Thyroid gland (tissue), 4 donors: ENCODE data around the gene FHOD3. TPM values are rescaled to one million over a fixed set of nuclear protein-coding genes. Genes with fewer than 3 reads are reported as not detected.
A peak's percentile ranks its signal among the peaks of the same experiment; 100 is the strongest.

Experiments
- DNase-seq, 2 donors: peaks; one replicate each; pipeline ENCODE4 v3.0.0-alpha.2; 2019
- H3K27ac ChIP-seq, 3 donors: fragments of 200-600 bp; sonication (generic); 1 replicate in 2 of 3; 2 replicates in 1 of 3; pipeline ENCODE4 v1.5.1; 2016 to 2019; ENCODE audit warnings: mild to moderate bottlenecking in 1 of 3, moderate library complexity in 1 of 3
- H3K27me3 ChIP-seq: fragments of 200-600 bp; sonication (generic); one replicate; pipeline ENCODE4 v1.5.1; 2019
- H3K36me3 ChIP-seq, 2 donors: fragments of 200-600 bp; sonication (generic); one replicate each; pipeline ENCODE4 v1.5.1; 2016 to 2019
- H3K4me1 ChIP-seq, 2 donors: fragments of 200-600 bp; sonication (generic); one replicate each; pipeline ENCODE4 v1.5.1; 2017 to 2019
- H3K4me3 ChIP-seq, 3 donors: fragments of 200-600 bp; sonication (generic); replicated peaks in 1 of 3; 1 replicate in 2 of 3; 2 replicates in 1 of 3; pipeline ENCODE4 v1.5.1; 2016; ENCODE audit warnings: mild to moderate bottlenecking in 1 of 3
- H3K9me3 ChIP-seq: fragments of 200-600 bp; sonication (generic); one replicate; pipeline ENCODE4 v1.5.1; 2017
- POLR2A ChIP-seq, 2 donors: fragments of 450-650 bp; IDR thresholded peaks; one replicate each; pipeline ENCODE4 v1.6.1; 2017; ENCODE audit warnings: antibody characterized with exemption in 2 of 2, mild to moderate bottlenecking in 2 of 2, moderate library complexity in 1 of 2
- WGBS, 2 donors: methylation state at CpG; one replicate each; pipeline ENCODE4 v1.1.5; 2017; 5-methylcytosine and 5-hydroxymethylcytosine counted together
- intact Hi-C: fragments of 100-400 bp; cut with DNase I; formaldehyde crosslinking; loops from one replicate; pipeline ENCODE4 v1.15.1; 2023
- total RNA-seq, 4 donors: library from RNA; depleted of rRNA; stranded (reverse); fragments of >200 nt; gene quantifications; one replicate each; pipeline ENCODE4 v1.2.3, GENCODE V29; 2016
- TF ChIP-seq, protein P1 (sequence below), 6 experiments: fragments of 200-600 bp in 3 of 6; fragments of 450-650 bp in 3 of 6; sonication (generic) in 3 of 6; IDR thresholded peaks; one replicate each; pipeline ENCODE4 v1.5.1; 2016 to 2019; ENCODE audit warnings: antibody characterized with exemption in 6 of 6, mild to moderate bottlenecking in 2 of 6, inconsistent platforms in 1 of 6, moderate library complexity in 1 of 6

The FHOD3 gene
- total RNA-seq, 4 donors from 2014 or later = 1.6 to 6.9 (median 4.8) TPM

- intact Hi-C loops = no loop called here
- DNase-seq = no peak
- Histone ChIP-seq H3K36me3 (no peaks in the 10 kb centered on the region), H3K27me3 (no peaks in the 10 kb centered on the region), H3K9me3 (no peaks in the 10 kb centered on the region), H3K4me1 (no peaks in the 10 kb centered on the region), H3K27ac (no peak overlapping the region), H3K4me3 (no peak overlapping the region)
- TF ChIP-seq POLR2A (IDR thresholded peaks at IDR 0.05) = no peak
- TF ChIP-seq, protein P1, sequence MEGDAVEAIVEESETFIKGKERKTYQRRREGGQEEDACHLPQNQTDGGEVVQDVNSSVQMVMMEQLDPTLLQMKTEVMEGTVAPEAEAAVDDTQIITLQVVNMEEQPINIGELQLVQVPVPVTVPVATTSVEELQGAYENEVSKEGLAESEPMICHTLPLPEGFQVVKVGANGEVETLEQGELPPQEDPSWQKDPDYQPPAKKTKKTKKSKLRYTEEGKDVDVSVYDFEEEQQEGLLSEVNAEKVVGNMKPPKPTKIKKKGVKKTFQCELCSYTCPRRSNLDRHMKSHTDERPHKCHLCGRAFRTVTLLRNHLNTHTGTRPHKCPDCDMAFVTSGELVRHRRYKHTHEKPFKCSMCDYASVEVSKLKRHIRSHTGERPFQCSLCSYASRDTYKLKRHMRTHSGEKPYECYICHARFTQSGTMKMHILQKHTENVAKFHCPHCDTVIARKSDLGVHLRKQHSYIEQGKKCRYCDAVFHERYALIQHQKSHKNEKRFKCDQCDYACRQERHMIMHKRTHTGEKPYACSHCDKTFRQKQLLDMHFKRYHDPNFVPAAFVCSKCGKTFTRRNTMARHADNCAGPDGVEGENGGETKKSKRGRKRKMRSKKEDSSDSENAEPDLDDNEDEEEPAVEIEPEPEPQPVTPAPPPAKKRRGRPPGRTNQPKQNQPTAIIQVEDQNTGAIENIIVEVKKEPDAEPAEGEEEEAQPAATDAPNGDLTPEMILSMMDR (IDR thresholded peaks at IDR 0.05) = no peak
- 90 to 93% methylated on average over 25 of the region's 25 CpGs for WGBS, 2 donors
Measured at GRCh38 chr18:36745219-36745975, 447.9 kb downstream of the FHOD3 start.

- no peaks in the 10 kb centered on the region for H3K9me3 ChIP-seq
- TF ChIP-seq, protein P1 (IDR thresholded peaks at IDR 0.05) = no peak
- no peak for TF ChIP-seq POLR2A (IDR thresholded peaks at IDR 0.05)
- no peak for DNase-seq
- WGBS, 2 donors = 73 to 80% methylated on average over 3 of the region's 3 CpGs
- H3K27ac ChIP-seq = no peak overlapping the region
- H3K27me3 ChIP-seq = no peaks in the 10 kb centered on the region
- no peak overlapping the region for H3K4me3 ChIP-seq
- intact Hi-C loops = loop anchor here (10.0 kb wide), 1 partner anchor 658 kb away; no protein-coding TSS in a partner anchor
- no peaks in the 10 kb centered on the region for H3K4me1 ChIP-seq
- H3K36me3 ChIP-seq = no peaks in the 10 kb centered on the region
Measured at GRCh38 chr18:36752929-36753865, 455.7 kb downstream of the FHOD3 start.

GRCh38 chr18:36756242-36756641 lies 458.7 kb downstream of the FHOD3 start:
- no peak overlapping the region for H3K4me3 ChIP-seq
- H3K36me3 ChIP-seq = no peaks in the 10 kb centered on the region
- H3K27ac ChIP-seq = no peak overlapping the region
- 85 to 89% methylated on average over 4 of the region's 4 CpGs for WGBS, 2 donors
- no peaks in the 10 kb centered on the region for H3K4me1 ChIP-seq
- no peaks in the 10 kb centered on the region for H3K9me3 ChIP-seq
- TF ChIP-seq POLR2A (IDR thresholded peaks at IDR 0.05) = no peak
- TF ChIP-seq, protein P1 (IDR thresholded peaks at IDR 0.05) = no peak
- no peak for DNase-seq
- no peaks in the 10 kb centered on the region for H3K27me3 ChIP-seq
- intact Hi-C loops = loop anchor here (10.0 kb wide), 1 partner anchor 661 kb away; no protein-coding TSS in a partner anchor

GRCh38 chr18:36757081-36757480 lies 459.6 kb downstream of the FHOD3 start:
- intact Hi-C loops = loop anchor here (10.0 kb wide), 1 partner anchor 662 kb away; no protein-coding TSS in a partner anchor
- H3K4me1 ChIP-seq = no peaks in the 10 kb centered on the region
- no peaks in the 10 kb centered on the region for H3K9me3 ChIP-seq
- 11 to 19% methylated on average over 1 of the region's 1 CpG for WGBS, 2 donors
- no peak overlapping the region for H3K4me3 ChIP-seq
- H3K36me3 ChIP-seq = no peaks in the 10 kb centered on the region
- DNase-seq = no peak
- no peak for TF ChIP-seq POLR2A (IDR thresholded peaks at IDR 0.05)
- TF ChIP-seq, protein P1 (IDR thresholded peaks at IDR 0.05) = peak; percentile 31 to 73 (median 56)
- no peak overlapping the region for H3K27ac ChIP-seq
- H3K27me3 ChIP-seq = no peaks in the 10 kb centered on the region
